ENCODE measurements around the gene NDOR1. TPM values are rescaled to one million over a fixed set of nuclear protein-coding genes. Genes with fewer than 3 reads are reported as not detected.
A peak's percentile ranks its signal among the peaks of the same experiment; 100 is the strongest.

Gene NDOR1
- total RNA-seq, result 10 to 100 TPM in 2 of 8 experiments, 1 to 10 TPM in 6; 5.1 to 25.3 (median 8.6) TPM

DNA sequence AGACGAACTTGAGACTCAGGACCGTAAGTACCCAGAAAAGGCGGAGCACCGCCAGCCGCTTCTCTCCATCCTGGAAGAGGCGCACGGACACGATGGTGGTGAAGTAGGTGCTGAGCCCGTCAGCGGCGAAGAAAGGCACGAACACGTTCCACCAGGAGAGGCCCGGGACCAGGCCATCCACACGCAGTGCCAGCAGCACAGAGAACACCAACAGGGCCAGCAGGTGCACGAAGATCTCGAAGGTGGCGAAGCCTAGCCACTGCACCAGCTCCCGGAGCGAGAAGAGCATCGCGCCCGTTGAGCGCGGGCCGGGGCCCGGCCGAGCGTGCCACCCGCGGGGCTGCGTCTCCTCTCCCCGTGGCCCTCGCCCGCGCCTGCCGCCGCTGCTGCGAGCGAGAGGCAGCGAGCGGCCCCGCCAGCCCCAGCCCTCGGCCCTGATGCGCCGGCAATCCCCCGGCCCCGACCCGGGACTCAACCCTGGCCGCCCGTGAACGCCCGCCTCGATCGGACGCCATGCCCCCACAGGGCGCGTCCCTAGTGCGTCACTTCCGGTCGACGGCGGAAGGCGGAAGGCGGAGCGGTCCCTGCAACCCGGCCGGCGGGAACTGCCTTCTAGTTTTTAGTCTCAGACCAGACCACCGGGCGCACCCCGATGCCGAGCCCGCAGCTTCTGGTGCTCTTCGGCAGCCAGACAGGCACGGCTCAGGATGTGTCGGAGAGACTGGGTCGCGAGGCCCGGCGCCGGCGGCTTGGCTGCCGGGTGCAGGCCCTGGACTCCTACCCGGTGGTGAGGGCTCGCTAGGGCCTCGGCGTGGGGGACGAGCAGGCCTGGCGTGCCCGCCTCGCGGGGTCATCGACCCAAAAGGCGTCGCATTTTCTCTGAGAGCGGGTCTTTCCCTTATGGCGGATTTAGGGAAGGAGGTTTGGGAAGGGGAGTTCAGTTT is at the start of gene NDOR1, which contains the start of gene TMEM203:
Gene NDOR1, plus strand, starts transcription at position 575 of the 944 bp plus-strand sequence. Its CDS starts 78 bp downstream, at position 653.
Gene TMEM203, minus strand, starts transcription at position 523 of the 944 bp plus-strand sequence. Its CDS starts 234 bp downstream, at position 289.
- peak within 1 kb of the TSS; percentile 85 to 100 (median 96) for H3K4me3 ChIP-seq
- ATAC-seq (replicated peaks in 6 of 8), result peak; percentile 20 to 69 (median 39)
- H3K27ac ChIP-seq, result peak within 1 kb of the TSS; percentile 57 to 83
- in situ Hi-C loops (cut with MboI; ENCODE audit: low pct_unique_long_range_greater_than_20kb in 2 of 9, low sequenced_read_pairs in 9 of 9, unreplicated experiment in 9 of 9), result no loop called here
- 0 to 2% (median 1%) methylated on average over 2 to 23 of the region's 98 CpGs; no CpG with 5 or more reads in 5 of the 10 experiments for WGBS, 10 experiments
- H3K4me1 ChIP-seq (replicated peaks in 1 of 2), result peaks cover 23 to 28% of the 10 kb centered on the region in 2 donors

GRCh38 chr9:137156567-137157375 is 48.7 kb upstream of the NDOR1 start:
- Histone ChIP-seq H3K4me1 (replicated peaks in 1 of 2) (peaks cover 0 to 4% of the 10 kb centered on the region in 2 donors), H3K4me3 (peak overlapping the region; percentile 14 to 34 (median 16)), H3K27ac (no peak overlapping the region)
- in situ Hi-C loops (cut with MboI; ENCODE audit: low pct_unique_long_range_greater_than_20kb in 2 of 9, low sequenced_read_pairs in 9 of 9, unreplicated experiment in 9 of 9), result no loop called here
- ATAC-seq (replicated peaks in 6 of 8), result peak; percentile 67 to 80 (median 78)
- WGBS, 10 experiments, result 0 to 10% (median 3%) methylated on average over 1 to 6 of the region's 65 CpGs; no CpG with 5 or more reads in 7 of the 10 experiments

- no peak overlapping the region for H3K4me3 ChIP-seq
- 0 to 80% (median 51%) methylated on average over 3 to 8 of the region's 19 CpGs; no CpG with 5 or more reads in 5 of the 10 experiments for WGBS, 10 experiments
- no peak for ATAC-seq (replicated peaks in 6 of 8)
- peaks cover under 1 to 14% of the 10 kb centered on the region in 2 donors for H3K4me1 ChIP-seq (replicated peaks in 1 of 2)
- H3K27ac ChIP-seq, result no peak overlapping the region
- in situ Hi-C loops (cut with MboI; ENCODE audit: low pct_unique_long_range_greater_than_20kb in 2 of 9, low sequenced_read_pairs in 9 of 9, unreplicated experiment in 9 of 9), result no loop called here
These were observed 47.7 kb upstream of the NDOR1 start for GRCh38 chr9:137157618-137158415.

DNA sequence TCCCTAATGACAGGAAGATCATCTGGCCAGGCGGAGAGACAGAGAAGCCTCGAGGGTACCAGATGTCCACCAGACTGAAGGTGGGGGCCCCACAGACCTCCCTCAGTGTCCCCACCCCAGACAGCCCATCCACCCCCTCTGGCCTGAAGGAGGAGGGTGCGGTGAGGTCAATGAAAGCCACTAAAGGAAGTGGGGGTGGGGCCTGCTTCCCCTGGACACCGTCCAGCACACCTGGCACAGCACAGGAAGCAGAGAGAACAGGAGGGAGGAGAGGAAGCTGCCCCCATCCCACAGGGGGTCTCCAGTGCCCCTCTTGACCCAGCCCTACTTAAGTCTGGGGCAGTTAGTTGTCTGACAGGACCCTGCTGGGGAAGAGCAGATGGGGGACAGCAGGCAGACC is 46.9 kb upstream of the NDOR1 start:
- H3K27ac ChIP-seq, result no peak overlapping the region
- H3K4me3 ChIP-seq, result no peak overlapping the region
- no CpG with 5 or more reads among the region's 4 CpGs for WGBS, 10 experiments
- no peak for ATAC-seq (replicated peaks in 6 of 8)
- in situ Hi-C loops (cut with MboI; ENCODE audit: low pct_unique_long_range_greater_than_20kb in 2 of 9, low sequenced_read_pairs in 9 of 9, unreplicated experiment in 9 of 9), result no loop called here
- H3K4me1 ChIP-seq (replicated peaks in 1 of 2), result peaks cover 7 to 22% of the 10 kb centered on the region in 2 donors

DNA sequence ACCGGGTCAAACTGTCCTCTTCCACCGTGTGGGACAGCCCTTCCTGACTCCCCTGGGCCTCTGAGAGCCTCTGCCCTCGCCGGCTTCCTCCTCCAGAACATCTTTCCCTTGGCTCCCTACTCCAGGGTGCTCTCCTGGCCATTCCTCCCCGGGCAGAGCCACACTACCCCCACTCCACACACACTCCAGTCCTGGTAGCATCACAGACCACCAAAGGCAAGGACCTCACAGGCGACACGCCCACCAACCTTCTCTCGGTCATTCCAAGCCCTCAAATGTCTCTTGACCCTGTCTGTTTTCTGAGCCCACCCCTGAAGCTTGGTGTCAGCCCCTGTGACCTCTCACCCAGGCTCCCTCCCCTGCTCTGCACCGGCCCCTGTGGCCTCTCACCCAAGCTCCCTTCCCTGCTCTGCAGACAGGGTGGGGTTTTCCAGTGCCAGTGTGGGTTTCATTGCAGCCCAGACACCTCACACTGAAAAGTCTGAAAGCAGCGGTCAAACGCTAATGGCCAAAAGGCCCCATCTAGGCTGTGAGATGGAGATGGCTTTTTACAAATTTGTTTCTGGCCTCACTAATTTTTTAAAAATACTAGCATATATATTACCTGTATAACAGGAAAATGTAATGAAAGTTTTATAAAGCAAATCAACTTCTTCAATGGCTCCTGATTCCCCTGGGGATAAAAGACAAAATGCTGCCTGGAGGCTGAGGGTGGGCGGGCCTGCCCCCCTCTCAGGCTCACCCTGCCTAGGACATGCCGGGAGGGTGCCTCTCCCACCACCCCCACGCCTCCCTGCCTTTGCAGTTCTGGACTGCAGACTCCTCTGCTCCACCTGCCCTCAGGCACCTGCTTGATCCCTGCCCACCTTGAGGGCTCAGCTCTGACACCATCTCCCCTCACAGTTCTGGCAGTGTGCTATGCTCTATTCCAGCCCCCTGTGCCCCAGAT is 46.1 kb upstream of the NDOR1 start:
- WGBS, 10 experiments, result 13 to 50% (median 27%) methylated on average over 2 to 5 of the region's 14 CpGs; no CpG with 5 or more reads in 4 of the 10 experiments
- Histone ChIP-seq H3K4me1 (replicated peaks in 1 of 2) (peaks cover 8 to 24% of the 10 kb centered on the region in 2 donors), H3K27ac (no peak overlapping the region), H3K4me3 (no peak overlapping the region)
- in situ Hi-C loops (cut with MboI; ENCODE audit: low pct_unique_long_range_greater_than_20kb in 2 of 9, low sequenced_read_pairs in 9 of 9, unreplicated experiment in 9 of 9), result no loop called here
- no peak for ATAC-seq (replicated peaks in 6 of 8)

GRCh38 chr9:137160054-137160425 is 45.5 kb upstream of the NDOR1 start:
- Histone ChIP-seq H3K4me1 (replicated peaks in 1 of 2) (peaks cover 8 to 24% of the 10 kb centered on the region in 2 donors), H3K4me3 (no peak overlapping the region), H3K27ac (no peak overlapping the region)
- ATAC-seq (replicated peaks in 6 of 8), result no peak
- in situ Hi-C loops (cut with MboI; ENCODE audit: low pct_unique_long_range_greater_than_20kb in 2 of 9, low sequenced_read_pairs in 9 of 9, unreplicated experiment in 9 of 9), result no loop called here
- 70% methylated on average over 2 of the region's 17 CpGs; no CpG with 5 or more reads in 9 of the 10 experiments for WGBS, 10 experiments

- in situ Hi-C loops (cut with MboI; ENCODE audit: low pct_unique_long_range_greater_than_20kb in 2 of 9, low sequenced_read_pairs in 9 of 9, unreplicated experiment in 9 of 9), result no loop called here
- H3K4me1 ChIP-seq (replicated peaks in 1 of 2), result peaks cover 8 to 24% of the 10 kb centered on the region in 2 donors
- WGBS, 10 experiments, result no CpG with 5 or more reads among the region's 56 CpGs
- no peak overlapping the region for H3K4me3 ChIP-seq
- no peak for ATAC-seq (replicated peaks in 6 of 8)
- H3K27ac ChIP-seq, result no peak overlapping the region
These were observed 44.6 kb upstream of the NDOR1 start for GRCh38 chr9:137160716-137161557.

GRCh38 chr9:137161558-137162486 is 43.7 kb upstream of the NDOR1 start:
- in situ Hi-C loops (cut with MboI; ENCODE audit: low pct_unique_long_range_greater_than_20kb in 2 of 9, low sequenced_read_pairs in 9 of 9, unreplicated experiment in 9 of 9), result no loop called here
- Histone ChIP-seq H3K27ac (no peak overlapping the region), H3K4me1 (replicated peaks in 1 of 2) (peaks cover 9 to 24% of the 10 kb centered on the region in 2 donors), H3K4me3 (peak overlapping the region in 2 of 5 donors; percentile 11 to 30)
- no peak for ATAC-seq (replicated peaks in 6 of 8)
- WGBS, 10 experiments, result no CpG with 5 or more reads among the region's 71 CpGs

- Histone ChIP-seq H3K4me1 (replicated peaks in 1 of 2) (peaks cover 18 to 33% of the 10 kb centered on the region in 2 donors), H3K4me3 (peak overlapping the region in 4 of 5 donors; percentile 9 to 30 (median 23)), H3K27ac (no peak overlapping the region)
- ATAC-seq (replicated peaks in 6 of 8), result peak; percentile 16 to 62 (median 57)
- in situ Hi-C loops (cut with MboI; ENCODE audit: low pct_unique_long_range_greater_than_20kb in 2 of 9, low sequenced_read_pairs in 9 of 9, unreplicated experiment in 9 of 9), result no loop called here
- WGBS, 10 experiments, result 0% methylated on average over 3 of the region's 74 CpGs; no CpG with 5 or more reads in 9 of the 10 experiments
These were observed 42.8 kb upstream of the NDOR1 start for GRCh38 chr9:137162505-137163364.
